ENCODE results near the gene ABCA13.

- TF ChIP-seq SIN3A (IDR thresholded peaks at IDR 0.05; ENCODE audit: borderline replicate concordance, insufficient read depth, low read depth, low read length) (no peak), CTCF (IDR thresholded peaks at IDR 0.05) (no peak), REST (IDR thresholded peaks at IDR 0.05; ENCODE audit: insufficient read depth in 1 of 2, low read depth in 2 of 2, low read length in 1 of 2) (no peak), POLR2AphosphoS5 (IDR thresholded peaks at IDR 0.05; ENCODE audit: low read depth, low read length) (no peak)
These were observed 465.2 kb downstream of the ABCA13 start for GRCh38 chr7:48636391-48637015.

Measured in Panc1 (cell line).